Body of pancreas (tissue), 4 donors: Measurements from ENCODE around the gene P2RY6. TPM values are rescaled to one million over a fixed set of nuclear protein-coding genes. Genes with fewer than 3 reads are reported as not detected.

ENCODE experiments used
- ATAC-seq: fragments of 150-250 bp; one replicate; pipeline ENCODE4 v1.9.1; 2016
- DNase-seq, 4 donors: peaks; one replicate each; pipeline ENCODE4 v3.0.0-alpha.2; 2019
- H3K27ac ChIP-seq, 4 donors: fragments of 200-600 bp; sonication (generic); 1 replicate in 3 of 4; 2 replicates in 1 of 4; pipeline versions ENCODE4 v1.5.1 to v1.6.1; 2016 to 2019; ENCODE audit warnings: mild to moderate bottlenecking in 1 of 4, mixed read lengths in 1 of 4, moderate library complexity in 1 of 4
- H3K27me3 ChIP-seq, 2 donors: fragments of 200-600 bp; sonication (generic); one replicate each; pipeline ENCODE4 v1.6.0; 2016; ENCODE audit warnings: mild to moderate bottlenecking in 1 of 2
- H3K36me3 ChIP-seq, 2 donors: fragments of 200-600 bp; sonication (generic); replicated peaks in 1 of 2; 2 replicates each; pipeline ENCODE4 v1.5.1; 2016; ENCODE audit warnings: low read depth in 2 of 2; ENCODE audit not compliant: insufficient read depth in 1 of 2
- H3K4me1 ChIP-seq: fragments of 200-600 bp; sonication (generic); one replicate; pipeline ENCODE4 v1.6.0; 2016
- H3K4me3 ChIP-seq, 2 donors: fragments of 200-600 bp; sonication (generic); 1 replicate in 1 of 2; 2 replicates in 1 of 2; pipeline ENCODE4 v1.5.1; 2016 to 2019
- H3K9me3 ChIP-seq, 3 donors: fragments of 200-600 bp; sonication (generic); 1 replicate in 2 of 3; 2 replicates in 1 of 3; pipeline ENCODE4 v1.5.1; 2016
- CTCF ChIP-seq, 7 experiments: fragments of 450-650 bp in 4 of 7; fragments of 200-600 bp in 3 of 7; sonication (generic) in 3 of 7; IDR thresholded peaks; one replicate each; pipeline ENCODE4 v1.5.1; 2016 to 2019; ENCODE audit warnings: antibody characterized with exemption in 7 of 7
- POLR2A ChIP-seq, 3 donors: fragments of 450-650 bp; IDR thresholded peaks; one replicate each; pipeline ENCODE4 v1.6.1; 2016; ENCODE audit warnings: antibody characterized with exemption in 3 of 3, mild to moderate bottlenecking in 2 of 3
- WGBS, 2 donors: methylation state at CpG; one replicate each; pipeline ENCODE4 v1.1.5; 2017; 5-methylcytosine and 5-hydroxymethylcytosine counted together
- intact Hi-C: fragments of 100-400 bp; cut with DNase I; formaldehyde crosslinking; loops from one replicate; pipeline ENCODE4 v1.15.1; 2023
- total RNA-seq, 2 donors: library from RNA; depleted of rRNA; stranded (reverse); fragments of >200 nt; gene quantifications; one replicate each; pipeline ENCODE4 v1.1.0, GENCODE V29; 2016

The P2RY6 gene
- total RNA-seq, 2 donors from 2014 or later = not detected

DNA sequence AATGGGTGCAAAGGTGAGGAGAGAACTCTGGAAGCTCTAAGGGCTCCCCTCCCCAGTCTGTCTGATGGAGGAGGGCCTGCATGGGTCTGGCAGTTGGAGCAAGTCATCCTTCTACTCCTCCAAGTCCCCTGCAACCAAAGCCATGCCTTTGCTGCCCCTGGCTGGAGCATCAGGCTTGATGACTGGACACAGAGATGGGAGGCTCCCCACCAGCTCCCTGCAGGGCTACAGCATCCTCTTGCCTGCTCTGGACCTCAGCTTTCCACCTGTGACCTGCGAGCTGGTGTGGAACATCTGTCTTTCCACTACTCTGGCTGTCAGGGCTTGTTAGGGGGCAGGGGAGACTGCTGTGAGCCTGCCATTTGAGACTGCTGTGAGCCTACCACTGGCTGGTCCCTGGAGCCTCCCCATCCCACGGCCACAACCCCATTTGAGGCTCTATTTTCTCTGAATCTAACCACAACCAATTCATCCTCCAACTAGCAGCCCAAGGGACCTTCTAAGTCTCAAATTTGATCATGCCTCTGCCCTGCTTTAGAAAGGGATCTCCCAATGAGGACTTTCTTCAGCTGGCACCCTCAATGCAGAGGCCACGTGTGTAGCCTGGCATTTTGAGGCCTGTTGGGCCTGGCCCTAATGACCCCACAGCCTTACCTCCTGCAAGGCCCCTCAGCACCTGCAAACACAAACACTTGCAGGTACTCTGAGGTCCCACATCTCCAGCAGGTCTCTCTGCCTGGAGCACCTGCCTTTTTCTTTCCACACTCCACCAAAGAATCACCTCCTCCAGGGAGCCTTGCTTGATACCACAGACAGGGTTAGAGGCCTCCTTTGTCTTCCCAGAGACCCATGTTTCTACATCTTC, 9.9 kb downstream of the P2RY6 start:
- Histone ChIP-seq H3K4me3 (no peak overlapping the region), H3K27me3 (no peaks in the 10 kb centered on the region), H3K9me3 (no peaks in the 10 kb centered on the region), H3K36me3 (no peaks in the 10 kb centered on the region), H3K27ac (no peak overlapping the region), H3K4me1 (no peaks in the 10 kb centered on the region)
- no peak for TF ChIP-seq POLR2A (IDR thresholded peaks at IDR 0.05)
- no peak for TF ChIP-seq CTCF (IDR thresholded peaks at IDR 0.05)
- WGBS, 2 donors = 66 to 85% methylated on average over 2 to 3 of the region's 3 CpGs
- ATAC-seq (no peak), DNase-seq (no peak)
- intact Hi-C loops = no loop called here

DNA sequence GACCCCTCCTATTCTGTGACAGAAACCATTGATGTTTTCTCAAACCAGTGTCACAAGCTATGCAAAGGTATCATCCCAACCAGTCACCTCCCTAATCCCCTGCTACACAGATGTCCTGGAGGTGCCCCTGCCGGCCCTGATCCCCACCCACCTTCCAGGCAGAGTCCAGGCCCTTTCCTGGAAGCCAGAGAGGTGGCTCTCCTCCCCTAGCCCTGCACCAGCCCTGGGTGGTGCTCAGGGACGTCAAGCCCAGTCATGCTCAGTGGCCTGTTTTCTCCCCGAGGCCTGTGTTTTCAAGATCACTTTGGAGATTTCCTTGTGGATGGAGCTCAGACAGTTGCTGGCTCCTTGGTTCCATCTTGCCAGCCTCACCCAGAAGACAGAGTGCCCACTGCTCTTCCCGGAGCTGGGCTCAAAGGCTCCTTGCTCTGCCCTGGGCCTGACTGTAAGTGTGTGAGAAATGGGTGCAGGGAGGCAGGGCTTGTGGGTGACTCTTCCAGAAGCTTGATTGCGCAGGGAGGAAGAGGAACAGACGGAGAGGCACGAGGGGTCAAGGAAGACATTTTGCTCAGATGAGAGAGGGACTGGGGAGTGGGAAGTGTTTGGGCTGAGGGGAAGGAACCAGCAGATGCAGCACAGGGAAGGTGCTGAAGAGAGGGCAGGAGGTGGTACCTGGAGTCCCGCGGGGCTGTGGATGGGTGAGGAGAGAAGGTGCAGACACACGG, 11.3 kb downstream of the P2RY6 start:
- DNase-seq (peak in 1 of 4 donors; percentile 40), ATAC-seq (no peak)
- no peaks in the 10 kb centered on the region for H3K27me3 ChIP-seq
- H3K27ac ChIP-seq = no peak overlapping the region
- no peaks in the 10 kb centered on the region for H3K36me3 ChIP-seq
- WGBS, 2 donors = 59 to 65% methylated on average over 10 of the region's 10 CpGs
- no peaks in the 10 kb centered on the region for H3K4me1 ChIP-seq
- intact Hi-C loops = no loop called here
- no peaks in the 10 kb centered on the region for H3K9me3 ChIP-seq
- TF ChIP-seq CTCF (IDR thresholded peaks at IDR 0.05) (no peak), POLR2A (IDR thresholded peaks at IDR 0.05) (no peak)
- H3K4me3 ChIP-seq = no peak overlapping the region

DNA sequence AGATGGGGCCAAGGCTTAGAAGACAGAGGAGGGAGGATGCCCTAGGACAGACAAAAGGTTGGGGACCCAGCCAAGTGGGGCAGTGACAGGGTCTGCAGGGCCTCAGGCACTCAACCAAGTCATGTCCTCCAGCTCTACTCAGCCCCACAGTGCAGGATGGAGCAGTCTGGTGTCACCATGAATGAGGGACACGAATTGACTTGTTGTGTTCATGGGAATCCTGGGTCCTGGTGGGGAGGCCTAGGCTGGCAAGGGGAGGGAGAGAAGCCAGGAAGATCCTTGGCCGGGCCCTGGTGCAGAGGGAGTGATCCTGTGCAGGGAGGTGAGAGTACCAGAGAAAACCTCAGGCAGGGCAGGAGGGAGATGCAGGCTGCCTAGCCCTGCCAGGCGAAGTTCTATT, 12.0 kb downstream of the P2RY6 start:
- intact Hi-C loops = no loop called here
- Histone ChIP-seq H3K27ac (no peak overlapping the region), H3K36me3 (no peaks in the 10 kb centered on the region), H3K9me3 (no peaks in the 10 kb centered on the region), H3K4me1 (peaks cover 2% of the 10 kb centered on the region), H3K27me3 (no peaks in the 10 kb centered on the region), H3K4me3 (no peak overlapping the region)
- TF ChIP-seq POLR2A (IDR thresholded peaks at IDR 0.05) (no peak), CTCF (IDR thresholded peaks at IDR 0.05) (no peak)
- 64 to 100% methylated on average over 1 to 3 of the region's 3 CpGs for WGBS, 2 donors
- DNase-seq (no peak), ATAC-seq (no peak)

DNA sequence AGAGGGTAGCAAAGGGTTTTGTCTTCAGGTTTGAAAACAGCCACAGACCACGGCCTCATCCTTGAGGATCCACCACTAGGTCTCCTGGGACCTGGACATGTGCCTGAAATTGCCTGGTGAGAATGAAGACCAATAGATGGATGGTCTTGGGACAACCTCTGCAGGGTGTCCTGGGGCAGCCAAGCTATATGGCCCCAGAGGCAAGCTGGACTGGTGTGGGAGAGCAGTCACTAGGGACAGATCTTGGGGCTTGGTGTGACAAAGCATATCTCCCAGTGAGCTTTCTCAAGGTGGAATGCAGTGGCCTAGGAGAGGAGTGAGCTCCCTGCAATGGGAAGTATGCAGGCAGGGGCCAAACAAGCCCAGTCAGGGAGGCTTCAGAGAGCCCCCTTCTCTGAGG, 13.6 kb downstream of the P2RY6 start:
- Histone ChIP-seq H3K9me3 (no peaks in the 10 kb centered on the region), H3K27me3 (no peaks in the 10 kb centered on the region), H3K4me1 (peaks cover 7% of the 10 kb centered on the region), H3K4me3 (no peak overlapping the region), H3K36me3 (no peaks in the 10 kb centered on the region), H3K27ac (no peak overlapping the region)
- DNase-seq = no peak
- ATAC-seq = no peak
- intact Hi-C loops = no loop called here
- TF ChIP-seq POLR2A (IDR thresholded peaks at IDR 0.05) (no peak), CTCF (IDR thresholded peaks at IDR 0.05) (no peak)
- WGBS, 2 donors = 80 to 83% methylated on average over 1 of the region's 1 CpG
